ENCODE data around the gene SLC9A1.
"Not testable (repeated sequence)": the region's sequence is repeated elsewhere in the genome, so short reads cannot be mapped to it uniquely, and the experiment has no call there.

The SLC9A1 gene

GRCh38 chr1:27154991-27155781 is at the start of gene SLC9A1:
SLC9A1 (minus strand) TSS chr1:27155125; CDS start chr1:27154334, 791 bp downstream.
- peak; percentile 87 to 96 for DNase-seq

- DNase-seq, result no peak
These were observed 49.0 kb upstream of the SLC9A1 start for GRCh38 chr1:27203946-27204345.

- DNase-seq, result no peak
These were observed 46.4 kb upstream of the SLC9A1 start for GRCh38 chr1:27201295-27201694.

- no peak for DNase-seq
These were observed 38.3 kb upstream of the SLC9A1 start for GRCh38 chr1:27193194-27193593.

GRCh38 chr1:27192039-27192529 is 37.2 kb upstream of the SLC9A1 start:
- DNase-seq, result no peak

- DNase-seq, result not testable (repeated sequence)
These were observed 29.7 kb upstream of the SLC9A1 start for GRCh38 chr1:27184665-27185064.

GRCh38 chr1:27179979-27180378 is 25.1 kb upstream of the SLC9A1 start:
- no peak for DNase-seq

GRCh38 chr1:27179379-27179778 is 24.5 kb upstream of the SLC9A1 start:
- no peak for DNase-seq

- no peak for DNase-seq
These were observed 22.0 kb upstream of the SLC9A1 start for GRCh38 chr1:27176954-27177353.

- DNase-seq, result no peak
These were observed 21.4 kb upstream of the SLC9A1 start for GRCh38 chr1:27176323-27176722.

GRCh38 chr1:27172992-27173391 is 18.1 kb upstream of the SLC9A1 start:
- DNase-seq, result not testable (repeated sequence)

GRCh38 chr1:27166929-27167328 is 12.0 kb upstream of the SLC9A1 start:
- DNase-seq, result no peak

- DNase-seq, result no peak
These were observed 11.5 kb upstream of the SLC9A1 start for GRCh38 chr1:27166351-27166802.

GRCh38 chr1:27163093-27163492 is 8.2 kb upstream of the SLC9A1 start:
- no peak for DNase-seq

GRCh38 chr1:27162090-27162489 is 7.2 kb upstream of the SLC9A1 start:
- DNase-seq, result no peak

GRCh38 chr1:27161594-27161993 is 6.7 kb upstream of the SLC9A1 start:
- DNase-seq, result no peak

GRCh38 chr1:27157194-27157593 is 2.3 kb upstream of the SLC9A1 start:
- DNase-seq, result no peak

GRCh38 chr1:27154469-27154990 is 395 bp downstream of the SLC9A1 start:
- DNase-seq, result no peak

GRCh38 chr1:27153927-27154358 is 982 bp downstream of the SLC9A1 start:
- no peak for DNase-seq

GRCh38 chr1:27153549-27153886 is 1.4 kb downstream of the SLC9A1 start:
- peak in 1 of 2 experiments; percentile 27 for DNase-seq

GRCh38 chr1:27152829-27153548 is 1.9 kb downstream of the SLC9A1 start:
- DNase-seq, result no peak

- no peak for DNase-seq
These were observed 2.7 kb downstream of the SLC9A1 start for GRCh38 chr1:27152004-27152828.

- no peak for DNase-seq
These were observed 4.3 kb downstream of the SLC9A1 start for GRCh38 chr1:27150641-27151040.
